Measurements from ENCODE around the gene MVK.

- TF ChIP-seq SP1 (IDR thresholded peaks at IDR 0.05): no peak
- no peak for TF ChIP-seq FOXA1 (IDR thresholded peaks at IDR 0.05)
- no peak for TF ChIP-seq BHLHE40 (IDR thresholded peaks at IDR 0.05; ENCODE audit: borderline replicate concordance)
- TF ChIP-seq SUZ12 (IDR thresholded peaks at IDR 0.05): no peak
- TF ChIP-seq ZNF384 (IDR thresholded peaks at IDR 0.05): no peak
- TF ChIP-seq TARDBP (IDR thresholded peaks at IDR 0.05): no peak
- no peak for TF ChIP-seq FOXM1 (IDR thresholded peaks at IDR 0.05; ENCODE audit: borderline replicate concordance)
- no peak for TF ChIP-seq HDGF (IDR thresholded peaks at IDR 0.05; ENCODE audit: borderline replicate concordance)
- no peak for TF ChIP-seq LEF1 (IDR thresholded peaks at IDR 0.05; ENCODE audit: borderline replicate concordance)
- no peak for TF ChIP-seq CTBP1 (IDR thresholded peaks at IDR 0.05; ENCODE audit: borderline replicate concordance)
- TF ChIP-seq PKNOX1 (IDR thresholded peaks at IDR 0.05): no peak
Measured at GRCh38 chr12:109580272-109580671, 6.7 kb downstream of the MVK start.

Data from HEK293T (cell line).